OCI-LY7 (cell line): ENCODE measurements around the gene ZNF648. TPM values are rescaled to one million over a fixed set of nuclear protein-coding genes. Genes with fewer than 3 reads are reported as not detected.
"Not testable (repeated sequence)": the region's sequence is repeated elsewhere in the genome, so short reads cannot be mapped to it uniquely, and the experiment has no call there.

ENCODE experiments used
- BruUV-seq: library from RNA; stranded (reverse); fragments of 400-500 nt; replicated peaks from 2 replicates; lab custom pipeline; 2021; lab: Mats Ljungman, UMichigan
- CTCF ChIA-PET: fragments of 300-600 bp; sonication (Branson Sonifier 250); formaldehyde crosslinking; loops from one replicate; lab custom pipeline; 2022; ENCODE audit warnings: antibody characterized with exemption; ENCODE audit not compliant: unreplicated experiment; lab: Charles Lee
- POLR2A ChIA-PET: fragments of 300-600 bp; sonication (Branson Sonifier 250); formaldehyde crosslinking; loops from one replicate; lab custom pipeline; 2022; ENCODE audit warnings: antibody characterized with exemption; lab: Charles Lee
- DNase-seq: peaks from one replicate; pipeline ENCODE4 v3.0.0-alpha.2; 2015; ENCODE audit warnings: low spot score
- H2AFZ ChIP-seq: fragments of 200-600 bp; sonication (generic), shearing (Covaris generic); 2 replicates; pipeline ENCODE4 v1.6.1; 2014; ENCODE audit warnings: mild to moderate bottlenecking, antibody characterized with exemption, low read length, moderate library complexity
- H3K27ac ChIP-seq: fragments of 200-600 bp; sonication (generic); 2 replicates; pipeline ENCODE4 v1.5.1; 2014; ENCODE audit warnings: mixed run types, low read depth, mild to moderate bottlenecking, moderate library complexity, low read length, inconsistent platforms; ENCODE audit not compliant: poor library complexity, severe bottlenecking
- H3K36me3 ChIP-seq: fragments of 200-600 bp; sonication (generic); 2 replicates; pipeline ENCODE4 v1.6.1; 2014; ENCODE audit warnings: mild to moderate bottlenecking, antibody characterized with exemption, low read length, moderate library complexity, mixed read lengths; ENCODE audit not compliant: insufficient read depth
- H3K4me1 ChIP-seq: fragments of 200-600 bp; sonication (generic); 2 replicates; pipeline ENCODE4 v1.5.1; 2014; ENCODE audit warnings: mild to moderate bottlenecking, low read length; ENCODE audit not compliant: insufficient read depth, poor library complexity, severe bottlenecking
- H3K4me2 ChIP-seq: fragments of 200-600 bp; sonication (generic); 2 replicates; pipeline ENCODE4 v1.6.1; 2014; ENCODE audit warnings: mild to moderate bottlenecking, low read length
- H3K4me3 ChIP-seq: fragments of 200-600 bp; sonication (generic); 2 replicates; pipeline ENCODE4 v1.5.1; 2014; ENCODE audit warnings: mild to moderate bottlenecking, low read depth, low read length; ENCODE audit not compliant: poor library complexity, severe bottlenecking
- H3K79me2 ChIP-seq: fragments of 200-600 bp; sonication (generic); 2 replicates; pipeline ENCODE4 v1.6.1; 2016; ENCODE audit warnings: low read depth, mild to moderate bottlenecking, low read length, moderate library complexity, mixed read lengths; ENCODE audit not compliant: insufficient read depth
- H3K9me2 ChIP-seq: fragments of 200-600 bp; sonication (generic); 2 replicates; pipeline ENCODE4 v1.6.1; 2016; ENCODE audit warnings: mild to moderate bottlenecking, low read length, mixed read lengths; ENCODE audit not compliant: insufficient read depth
- H3K9me3 ChIP-seq: fragments of 200-600 bp; sonication (generic); 2 replicates; pipeline ENCODE4 v1.6.1; 2014; ENCODE audit warnings: mild to moderate bottlenecking, mixed run types, low read length, mixed read lengths
- H4K20me1 ChIP-seq: fragments of 200-600 bp; sonication (generic); 2 replicates; pipeline ENCODE4 v1.6.1; 2014; ENCODE audit warnings: mild to moderate bottlenecking, antibody characterized with exemption, low read length, moderate library complexity, mixed read lengths; ENCODE audit not compliant: insufficient read depth
- EZH2phosphoT487 ChIP-seq: fragments of 200-600 bp; sonication (generic); IDR thresholded peaks from 2 replicates; pipeline ENCODE4 v1.6.1; 2018; ENCODE audit warnings: low read depth, borderline replicate concordance, mild to moderate bottlenecking, mixed run types, antibody characterized with exemption, low read length, moderate library complexity, mixed read lengths
- intact Hi-C: fragments of 100-400 bp; cut with micrococcal nuclease; formaldehyde crosslinking; loops from one replicate; pipeline ENCODE4 v1.10.0; 2022; ENCODE audit not compliant: unreplicated experiment
- total RNA-seq, 2 experiments: library from RNA; depleted of rRNA in 1 of 2; stranded (reverse); fragments of >200 nt in 1 of 2; shearing (Covaris generic) in 1 of 2; gene quantifications; 2 replicates each; pipeline ENCODE4 v1.2.3, GENCODE V29; 2014 to 2022
- TF ChIP-seq, protein P1 (sequence below): fragments of 200-600 bp; sonication (generic); conservative IDR thresholded peaks from 2 replicates; pipeline ENCODE4 v1.5.1; 2014; ENCODE audit warnings: mild to moderate bottlenecking, antibody characterized with exemption, low read length, moderate library complexity, mixed read lengths

The ZNF648 gene
- total RNA-seq, 2 experiments from 2014 or later = not detected

DNA sequence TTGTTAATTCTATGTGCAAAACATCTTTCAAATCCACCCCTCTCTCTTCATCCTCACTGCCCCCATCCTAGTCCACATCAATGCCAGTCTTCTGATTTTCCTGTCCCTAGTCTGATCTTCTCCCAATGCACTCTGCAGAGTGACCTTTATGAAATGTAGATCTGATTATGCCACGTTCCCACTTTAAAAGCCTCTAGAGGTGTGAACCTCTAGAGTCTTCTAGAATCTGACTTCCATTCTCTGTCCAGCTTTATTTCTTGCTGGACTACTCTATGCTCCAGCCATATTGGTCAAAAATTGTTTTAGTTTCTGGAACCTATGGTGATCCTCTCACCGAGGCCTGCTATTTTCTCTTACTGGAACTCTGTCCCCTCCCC is 32.5 kb downstream of the ZNF648 start:
- no peaks in the 10 kb centered on the region for H3K36me3 ChIP-seq
- H3K4me2 ChIP-seq = peak overlapping the region; percentile 69
- H4K20me1 ChIP-seq = no peaks in the 10 kb centered on the region
- H3K9me2 ChIP-seq = no peaks in the 10 kb centered on the region
- H3K9me3 ChIP-seq = no peaks in the 10 kb centered on the region
- H2AFZ ChIP-seq = peak overlapping the region; percentile 77
- CTCF ChIA-PET = interaction anchor here (0.6 to 1.4 kb wide), 2 partner anchors 26 to 115 kb away, joined by 4 to 6 read pairs; no protein-coding TSS in a partner anchor
- H3K79me2 ChIP-seq = no peaks in the 10 kb centered on the region
- no peak for TF ChIP-seq EZH2phosphoT487
- H3K4me1 ChIP-seq = peaks cover 9% of the 10 kb centered on the region
- peak overlapping the region; percentile 69 for H3K4me3 ChIP-seq
- no peak for DNase-seq
- intact Hi-C loops = no loop called here
- TSS peak; percentile 65 for BruUV-seq
- peak overlapping the region; percentile 6 for H3K27ac ChIP-seq
- POLR2A ChIA-PET = interaction anchor here (0.6 to 1.1 kb wide), 7 partner anchors 8 to 697 kb away, joined by 3 to 7 read pairs (median 4); no protein-coding TSS in a partner anchor

DNA sequence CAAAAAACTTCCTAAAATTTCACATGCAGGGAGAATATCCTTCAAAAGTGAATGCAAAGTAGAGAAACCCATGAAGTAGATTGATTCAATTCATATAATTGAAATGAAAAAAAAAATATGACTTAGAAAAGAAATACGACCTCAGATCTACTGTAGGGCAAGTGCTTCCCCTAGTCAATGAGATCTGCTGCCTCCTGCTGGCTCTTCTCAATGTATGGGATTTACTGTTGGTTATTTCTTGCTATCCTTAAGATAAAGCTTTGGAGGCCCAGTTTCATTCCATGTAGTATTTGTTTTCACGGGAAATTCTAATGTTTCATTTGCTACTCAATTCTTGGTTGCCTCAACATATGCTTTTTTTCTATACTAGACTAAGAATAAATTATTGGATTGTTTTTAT is 46.2 kb downstream of the ZNF648 start:
- intact Hi-C loops = no loop called here
- no peak for TF ChIP-seq EZH2phosphoT487
- TF ChIP-seq, protein P1, sequence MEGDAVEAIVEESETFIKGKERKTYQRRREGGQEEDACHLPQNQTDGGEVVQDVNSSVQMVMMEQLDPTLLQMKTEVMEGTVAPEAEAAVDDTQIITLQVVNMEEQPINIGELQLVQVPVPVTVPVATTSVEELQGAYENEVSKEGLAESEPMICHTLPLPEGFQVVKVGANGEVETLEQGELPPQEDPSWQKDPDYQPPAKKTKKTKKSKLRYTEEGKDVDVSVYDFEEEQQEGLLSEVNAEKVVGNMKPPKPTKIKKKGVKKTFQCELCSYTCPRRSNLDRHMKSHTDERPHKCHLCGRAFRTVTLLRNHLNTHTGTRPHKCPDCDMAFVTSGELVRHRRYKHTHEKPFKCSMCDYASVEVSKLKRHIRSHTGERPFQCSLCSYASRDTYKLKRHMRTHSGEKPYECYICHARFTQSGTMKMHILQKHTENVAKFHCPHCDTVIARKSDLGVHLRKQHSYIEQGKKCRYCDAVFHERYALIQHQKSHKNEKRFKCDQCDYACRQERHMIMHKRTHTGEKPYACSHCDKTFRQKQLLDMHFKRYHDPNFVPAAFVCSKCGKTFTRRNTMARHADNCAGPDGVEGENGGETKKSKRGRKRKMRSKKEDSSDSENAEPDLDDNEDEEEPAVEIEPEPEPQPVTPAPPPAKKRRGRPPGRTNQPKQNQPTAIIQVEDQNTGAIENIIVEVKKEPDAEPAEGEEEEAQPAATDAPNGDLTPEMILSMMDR = 0 out of 2 replicates have a peak, but pooled peaks have one; percentile 27
- H3K79me2 ChIP-seq = no peaks in the 10 kb centered on the region
- no TSS peak for BruUV-seq
- no peaks in the 10 kb centered on the region; the same call in 1 of the 2 replicates for H3K9me2 ChIP-seq
- H3K36me3 ChIP-seq = no peaks in the 10 kb centered on the region
- H2AFZ ChIP-seq = no peak overlapping the region
- no peaks in the 10 kb centered on the region for H3K9me3 ChIP-seq
- POLR2A ChIA-PET = interaction anchor here (0.7 kb wide), 1 partner anchor 18 kb away, joined by 3 read pairs; no protein-coding TSS in a partner anchor
- no peaks in the 10 kb centered on the region for H4K20me1 ChIP-seq
- H3K4me2 ChIP-seq = no peak overlapping the region
- no peaks in the 10 kb centered on the region for H3K4me1 ChIP-seq
- DNase-seq = no peak
- CTCF ChIA-PET = no interaction called here
- no peak overlapping the region for H3K4me3 ChIP-seq
- H3K27ac ChIP-seq = no peak overlapping the region

DNA sequence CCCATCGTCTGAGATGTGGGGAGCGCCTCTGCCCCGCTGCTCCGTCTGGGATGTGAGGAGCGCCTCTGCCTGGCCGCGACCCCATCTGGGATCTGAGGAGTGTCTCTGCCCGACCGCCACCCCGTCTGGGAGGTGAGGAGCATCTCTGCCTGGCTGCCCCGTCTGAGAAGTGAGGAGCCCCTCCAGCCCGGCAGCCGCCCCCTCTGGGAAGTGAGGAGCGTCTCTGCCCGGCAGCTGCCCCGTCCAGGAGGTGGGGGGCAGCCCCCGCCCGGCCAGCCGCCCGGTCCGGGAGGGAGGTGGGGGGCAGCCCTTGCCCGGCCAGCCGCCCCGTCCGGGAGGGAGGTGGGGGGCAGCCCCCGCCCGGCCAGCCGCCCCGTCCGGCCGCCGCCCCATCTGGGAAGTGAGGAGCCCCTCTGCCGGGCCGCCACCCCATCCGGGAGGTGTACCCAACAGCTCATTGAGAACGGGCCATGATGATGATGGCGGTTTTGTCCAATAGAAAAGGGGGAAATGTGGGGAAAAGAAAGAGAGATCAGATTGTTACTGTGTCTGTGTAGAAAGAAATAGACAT is 50.6 kb downstream of the ZNF648 start:
- H3K27ac ChIP-seq, H3K79me2 ChIP-seq, H3K4me1 ChIP-seq, H3K4me2 ChIP-seq, BruUV-seq, POLR2A ChIA-PET, CTCF ChIA-PET, H3K36me3 ChIP-seq, H3K4me3 ChIP-seq, DNase-seq, H2AFZ ChIP-seq, H4K20me1 ChIP-seq, H3K9me2 ChIP-seq, H3K9me3 ChIP-seq, intact Hi-C loops: not testable (repeated sequence)

DNA sequence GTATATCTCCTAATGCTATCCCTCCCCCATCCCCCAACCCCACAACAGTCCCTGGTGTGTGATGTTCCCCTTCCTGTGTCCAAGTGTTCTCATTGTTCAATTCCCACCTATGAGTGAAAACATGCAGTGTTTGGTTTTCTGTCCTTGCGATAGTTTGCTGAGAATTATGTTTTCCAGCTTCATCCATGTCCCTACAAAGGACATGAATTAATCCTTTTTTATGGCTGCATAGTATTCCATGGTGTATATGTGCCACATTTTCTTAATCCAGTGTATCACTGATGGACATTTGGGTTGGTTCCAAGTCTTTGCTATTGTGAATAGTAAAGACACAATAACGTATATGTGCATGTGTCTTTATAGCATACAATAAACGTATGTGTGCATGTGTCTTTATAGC is 56.1 kb downstream of the ZNF648 start:
- intact Hi-C loops, H4K20me1 ChIP-seq, CTCF ChIA-PET, H3K4me2 ChIP-seq, H3K9me3 ChIP-seq, H3K36me3 ChIP-seq, H3K27ac ChIP-seq, H3K4me1 ChIP-seq, POLR2A ChIA-PET, H2AFZ ChIP-seq, H3K4me3 ChIP-seq, DNase-seq, H3K9me2 ChIP-seq, BruUV-seq, H3K79me2 ChIP-seq: not testable (repeated sequence)
